Activated T-cell treated with anti-CD3 and anti-CD28 coated beads, Interleukin-2, amount 50 U/mL, for 24 hours (primary cell): ENCODE results near the gene ITIH5.

Experiments used
- DNase-seq: peaks from one replicate; pipeline ENCODE4 v3.0.0-alpha.2; 2020
- H3K27ac Mint-ChIP-seq: 2 replicates; pipeline ENCODE4 v1.8.0; 2020; ENCODE audit warnings: mild to moderate bottlenecking, mixed read lengths
- H3K27me3 Mint-ChIP-seq: 2 replicates; pipeline ENCODE4 v1.8.0; 2020; ENCODE audit warnings: mixed read lengths
- H3K36me3 Mint-ChIP-seq: 2 replicates; pipeline ENCODE4 v1.8.0; 2020; ENCODE audit warnings: low read depth, mixed read lengths
- H3K4me1 Mint-ChIP-seq: 2 replicates; pipeline ENCODE4 v1.8.0; 2020; ENCODE audit warnings: low read depth, mixed read lengths
- H3K4me3 Mint-ChIP-seq: 2 replicates; pipeline ENCODE4 v1.8.0; 2020; ENCODE audit warnings: mild to moderate bottlenecking, moderate library complexity, mixed read lengths
- H3K9me3 Mint-ChIP-seq: 2 replicates; pipeline ENCODE4 v1.8.0; 2020; ENCODE audit warnings: mixed read lengths

Gene ITIH5

DNA sequence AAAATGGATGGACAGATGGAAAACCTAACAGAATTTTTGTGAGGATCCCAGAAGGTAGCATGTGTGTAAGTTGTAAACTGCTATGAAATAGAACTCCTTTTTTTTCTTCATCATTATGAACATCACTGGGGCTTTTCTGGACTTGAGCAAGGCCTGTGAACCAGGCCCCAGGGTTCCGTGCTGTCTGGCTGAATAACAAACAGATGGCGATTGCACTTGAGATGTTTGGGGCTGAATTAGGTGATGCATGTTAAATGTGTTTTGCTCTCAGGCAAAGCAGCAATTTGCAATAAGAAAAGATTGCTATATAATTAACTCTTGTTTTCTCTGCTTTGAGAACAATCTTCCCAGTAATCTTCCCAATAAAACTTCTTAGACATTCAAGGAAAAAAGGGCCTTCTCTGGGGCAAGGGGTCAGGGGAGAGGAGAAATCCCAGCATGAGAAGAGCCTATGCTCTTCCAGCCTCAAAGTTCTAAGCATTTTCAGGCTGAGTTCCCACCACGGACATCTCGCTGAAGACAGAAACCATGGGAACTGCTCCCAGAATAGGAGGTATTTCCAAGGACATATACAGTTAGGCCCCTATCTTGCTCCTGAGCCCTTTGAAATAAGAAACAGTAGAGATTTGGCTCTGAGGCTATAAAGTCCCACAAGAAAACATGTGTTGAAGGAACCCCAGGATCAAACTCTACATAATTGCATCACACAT is 98.7 kb downstream of the ITIH5 start:
- Mint-ChIP-seq H3K4me3 (no peak overlapping the region), H3K9me3 (no peaks in the 10 kb centered on the region), H3K27ac (no peak overlapping the region), H3K4me1 (peaks cover 2% of the 10 kb centered on the region), H3K27me3 (no peaks in the 10 kb centered on the region), H3K36me3 (no peaks in the 10 kb centered on the region)
- no peak for DNase-seq

DNA sequence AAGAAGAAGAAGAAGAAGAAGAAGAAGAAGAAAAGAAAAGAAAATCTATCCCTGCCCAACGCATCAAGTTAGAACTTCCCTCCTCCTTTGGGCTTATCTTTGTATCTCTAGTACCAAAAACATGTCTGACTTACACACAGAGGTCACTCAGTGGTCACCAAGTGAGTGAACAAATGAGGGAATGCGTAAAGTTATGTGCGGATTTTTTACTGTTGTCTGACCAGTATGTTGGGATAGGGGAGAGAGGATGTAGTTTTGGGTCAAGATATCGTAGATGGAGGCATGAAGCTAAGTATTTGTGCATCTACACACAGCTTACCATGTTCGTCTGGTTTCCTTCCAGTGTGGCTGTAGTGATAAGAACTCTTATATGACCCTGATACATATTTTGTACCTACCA is 99.9 kb downstream of the ITIH5 start:
- H3K9me3 Mint-ChIP-seq: no peaks in the 10 kb centered on the region
- H3K36me3 Mint-ChIP-seq: no peaks in the 10 kb centered on the region
- H3K27me3 Mint-ChIP-seq: no peaks in the 10 kb centered on the region
- no peak overlapping the region for H3K27ac Mint-ChIP-seq
- H3K4me3 Mint-ChIP-seq: no peak overlapping the region
- DNase-seq: no peak
- H3K4me1 Mint-ChIP-seq: no peaks in the 10 kb centered on the region

DNA sequence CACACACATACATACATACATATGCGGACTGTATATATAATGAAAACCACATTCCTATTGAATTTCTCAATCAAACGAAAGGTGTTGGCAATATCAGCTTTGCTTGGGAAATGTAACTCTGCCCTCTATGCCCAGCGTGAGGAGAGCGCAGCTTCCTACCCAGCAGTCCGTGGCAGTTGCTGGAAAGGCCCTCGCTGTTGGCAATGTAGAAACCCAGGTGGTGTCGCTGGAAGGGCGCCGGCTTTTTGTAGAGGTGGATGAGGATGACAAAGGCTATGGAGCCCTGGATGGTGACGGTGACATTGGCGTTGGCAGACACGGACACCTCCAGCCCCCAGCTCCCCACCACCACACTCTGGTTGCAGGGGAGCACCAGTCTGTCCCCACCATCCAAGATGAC is 100.9 kb downstream of the ITIH5 start:
- DNase-seq: no peak
- no peak overlapping the region for H3K27ac Mint-ChIP-seq
- H3K4me1 Mint-ChIP-seq: no peaks in the 10 kb centered on the region
- no peak overlapping the region for H3K4me3 Mint-ChIP-seq
- H3K9me3 Mint-ChIP-seq: no peaks in the 10 kb centered on the region
- no peaks in the 10 kb centered on the region for H3K27me3 Mint-ChIP-seq
- no peaks in the 10 kb centered on the region for H3K36me3 Mint-ChIP-seq

DNA sequence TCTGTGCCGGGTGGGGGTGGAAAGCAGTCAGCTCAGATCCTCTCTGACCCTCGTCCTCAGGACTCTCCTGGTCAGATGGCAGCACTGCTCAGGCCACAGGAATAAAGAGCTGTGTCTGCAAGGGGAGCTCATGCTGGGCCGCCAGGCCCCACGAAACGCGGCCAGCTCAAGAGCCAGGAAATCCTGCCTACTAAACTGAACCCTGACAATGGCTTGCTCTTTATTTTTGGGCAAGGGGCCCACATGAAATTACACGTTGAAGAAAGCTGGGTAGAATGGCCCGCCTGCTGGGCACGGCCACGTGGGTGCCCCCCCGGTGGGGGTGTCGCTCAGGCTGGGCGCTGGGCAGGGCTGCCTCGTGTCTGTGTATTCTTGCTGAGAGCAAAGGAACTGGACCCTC is 103.0 kb downstream of the ITIH5 start:
- H3K9me3 Mint-ChIP-seq: no peaks in the 10 kb centered on the region
- H3K36me3 Mint-ChIP-seq: no peaks in the 10 kb centered on the region
- H3K4me1 Mint-ChIP-seq: no peaks in the 10 kb centered on the region

DNA sequence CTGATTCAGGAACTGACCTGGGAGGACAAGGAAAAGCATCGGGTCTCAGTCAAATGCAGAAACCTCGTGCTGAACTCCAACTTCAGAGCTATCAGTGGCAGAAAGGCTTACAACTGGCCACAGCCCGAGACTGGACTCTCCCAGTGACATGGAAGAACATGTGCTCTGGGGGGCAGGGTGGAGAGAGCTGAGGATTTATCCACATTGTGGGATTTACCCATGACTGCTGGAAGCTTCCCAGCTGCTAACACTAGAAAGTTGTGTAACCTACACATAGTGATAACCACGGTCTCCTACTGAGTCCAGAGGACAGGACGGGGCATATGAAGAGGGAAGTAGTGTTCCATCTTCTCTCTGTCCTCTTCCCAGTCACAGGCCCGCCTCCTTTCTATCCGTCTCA is 103.4 kb downstream of the ITIH5 start:
- H3K27me3 Mint-ChIP-seq: no peaks in the 10 kb centered on the region
- no peak overlapping the region for H3K27ac Mint-ChIP-seq
- DNase-seq: no peak
- H3K4me1 Mint-ChIP-seq: no peaks in the 10 kb centered on the region
- no peaks in the 10 kb centered on the region for H3K9me3 Mint-ChIP-seq
- H3K36me3 Mint-ChIP-seq: no peaks in the 10 kb centered on the region
- H3K4me3 Mint-ChIP-seq: no peak overlapping the region

More for the DNA sequence above, 103.0 kb downstream of the ITIH5 start:
- Mint-ChIP-seq H3K27me3 (no peaks in the 10 kb centered on the region), H3K4me3 (no peak overlapping the region), H3K27ac (no peak overlapping the region)
- no peak for DNase-seq

DNA sequence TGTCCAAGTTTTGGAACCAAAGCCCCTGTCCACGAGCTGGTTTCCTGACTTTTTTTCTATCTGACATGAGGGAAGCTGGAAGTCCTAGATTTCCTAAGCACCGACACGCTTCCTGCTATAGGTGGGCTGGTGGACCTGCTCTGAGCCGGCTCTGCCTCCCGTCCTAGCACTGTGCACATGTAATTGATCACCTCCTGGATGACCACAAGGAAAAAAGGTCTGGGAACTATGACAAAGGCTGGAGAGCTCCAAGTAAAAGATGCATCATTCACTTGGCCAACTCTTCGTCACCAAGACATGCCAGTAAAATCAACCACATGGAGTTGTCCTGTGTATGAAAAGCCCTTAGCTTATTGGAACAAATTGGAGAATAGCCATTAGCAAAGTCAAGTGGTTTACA is 104.8 kb downstream of the ITIH5 start:
- no peaks in the 10 kb centered on the region for H3K9me3 Mint-ChIP-seq
- DNase-seq: no peak
- H3K27me3 Mint-ChIP-seq: peaks cover 4% of the 10 kb centered on the region
- no peak overlapping the region for H3K4me3 Mint-ChIP-seq
- H3K27ac Mint-ChIP-seq: no peak overlapping the region
- no peaks in the 10 kb centered on the region for H3K4me1 Mint-ChIP-seq
- H3K36me3 Mint-ChIP-seq: no peaks in the 10 kb centered on the region

DNA sequence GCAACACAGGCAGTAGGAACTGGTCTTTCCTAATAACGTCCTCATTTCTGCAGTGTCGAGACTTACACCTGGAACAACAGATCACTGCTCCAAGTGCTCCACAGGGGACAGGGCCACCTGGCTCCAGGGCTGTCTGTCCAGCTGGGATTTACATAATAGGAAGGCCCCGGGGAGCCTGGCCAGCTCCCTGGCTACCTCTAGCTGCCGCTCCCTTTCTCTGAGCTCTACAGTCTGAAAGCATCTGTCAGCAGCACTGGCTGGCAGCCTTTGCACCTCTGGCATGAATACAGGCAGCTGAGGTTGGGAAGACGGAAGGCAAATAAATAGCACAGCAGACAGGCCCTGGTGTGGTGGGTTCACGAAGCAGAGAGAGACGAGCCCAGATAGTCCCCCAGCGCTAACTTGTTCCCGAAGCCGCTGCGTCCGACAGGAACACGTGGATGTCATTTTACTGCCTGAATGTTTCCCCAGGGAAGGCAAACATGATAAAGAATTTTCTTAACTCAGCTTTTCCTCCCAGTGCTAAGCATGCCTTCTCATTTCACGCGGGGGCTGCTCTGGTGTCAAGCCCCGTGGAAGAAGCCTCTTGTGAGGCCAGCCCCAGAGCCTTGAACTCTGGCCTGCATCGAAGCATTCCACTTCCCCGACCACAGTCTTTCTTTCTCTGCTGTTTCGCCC is 105.4 kb downstream of the ITIH5 start:
- Mint-ChIP-seq H3K27me3 (peaks cover 8% of the 10 kb centered on the region), H3K36me3 (no peaks in the 10 kb centered on the region), H3K4me1 (no peaks in the 10 kb centered on the region), H3K27ac (no peak overlapping the region), H3K9me3 (no peaks in the 10 kb centered on the region), H3K4me3 (no peak overlapping the region)
- no peak for DNase-seq

DNA sequence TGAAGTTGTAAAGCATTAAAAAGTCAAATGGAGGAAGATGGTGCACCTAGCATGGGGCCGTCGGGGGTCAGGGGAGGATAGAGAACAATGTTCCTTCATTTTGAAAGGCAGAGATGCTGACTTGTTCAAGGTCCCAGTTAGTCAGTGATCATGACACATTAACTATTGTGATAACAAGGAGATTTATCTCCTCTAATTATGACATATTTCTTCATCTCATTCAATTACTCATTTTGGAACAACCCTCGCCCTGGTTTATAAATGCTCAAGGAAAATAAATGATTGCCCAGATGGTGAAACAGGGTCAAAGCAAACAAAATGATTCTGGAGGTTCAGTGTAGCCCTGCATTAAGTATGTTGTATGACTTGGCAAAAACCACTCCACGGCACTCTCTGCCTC is 106.2 kb downstream of the ITIH5 start:
- Mint-ChIP-seq H3K4me3 (no peak overlapping the region), H3K4me1 (no peaks in the 10 kb centered on the region), H3K36me3 (no peaks in the 10 kb centered on the region), H3K27ac (no peak overlapping the region), H3K9me3 (no peaks in the 10 kb centered on the region), H3K27me3 (peaks cover 8% of the 10 kb centered on the region)
- no peak for DNase-seq

DNA sequence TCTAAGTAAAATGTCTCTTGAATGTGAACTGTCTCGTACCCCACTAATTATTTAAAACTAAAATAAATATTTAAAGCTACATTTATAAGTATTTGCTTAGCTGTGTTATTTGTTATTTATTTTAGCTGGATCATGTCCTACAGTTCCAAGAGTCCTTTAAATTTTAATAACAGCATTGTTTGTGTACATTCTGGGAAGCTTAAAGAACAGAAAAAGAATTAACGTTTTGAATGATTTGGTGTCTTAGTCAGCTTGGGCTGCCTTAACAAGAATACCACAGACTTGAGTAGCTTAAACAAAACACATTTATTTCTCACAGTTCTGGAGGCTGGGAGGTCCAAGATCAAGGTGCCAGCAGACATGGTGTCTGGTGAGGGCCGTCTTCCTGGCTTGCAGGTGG is 107.4 kb downstream of the ITIH5 start:
- DNase-seq: no peak
- H3K36me3 Mint-ChIP-seq: no peaks in the 10 kb centered on the region
- no peaks in the 10 kb centered on the region for H3K4me1 Mint-ChIP-seq
- no peaks in the 10 kb centered on the region for H3K9me3 Mint-ChIP-seq
- H3K4me3 Mint-ChIP-seq: no peak overlapping the region
- H3K27ac Mint-ChIP-seq: no peak overlapping the region
- H3K27me3 Mint-ChIP-seq: peaks cover 8% of the 10 kb centered on the region

DNA sequence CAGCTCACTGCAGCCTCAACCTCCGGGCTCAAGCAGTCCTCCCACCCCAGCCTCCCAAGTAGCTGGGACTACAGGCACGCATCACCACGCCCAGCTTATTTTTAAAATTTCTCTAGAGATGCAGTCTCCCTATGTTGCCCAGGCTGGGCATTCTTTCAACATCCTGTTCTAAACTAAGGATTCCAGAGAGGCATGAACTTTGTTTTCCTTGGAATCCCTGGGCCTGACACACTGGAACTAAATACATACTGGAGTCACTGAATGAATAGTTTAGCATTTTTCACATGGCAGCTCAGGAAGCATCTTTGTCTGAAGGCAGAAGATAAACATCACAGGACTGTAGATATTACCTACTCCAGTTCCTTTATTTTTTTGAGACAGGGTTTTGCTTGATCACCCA is 108.7 kb downstream of the ITIH5 start:
- Mint-ChIP-seq H3K27ac (no peak overlapping the region), H3K36me3 (no peaks in the 10 kb centered on the region), H3K4me1 (no peaks in the 10 kb centered on the region), H3K9me3 (no peaks in the 10 kb centered on the region), H3K4me3 (no peak overlapping the region), H3K27me3 (peaks cover 8% of the 10 kb centered on the region)
- no peak for DNase-seq

DNA sequence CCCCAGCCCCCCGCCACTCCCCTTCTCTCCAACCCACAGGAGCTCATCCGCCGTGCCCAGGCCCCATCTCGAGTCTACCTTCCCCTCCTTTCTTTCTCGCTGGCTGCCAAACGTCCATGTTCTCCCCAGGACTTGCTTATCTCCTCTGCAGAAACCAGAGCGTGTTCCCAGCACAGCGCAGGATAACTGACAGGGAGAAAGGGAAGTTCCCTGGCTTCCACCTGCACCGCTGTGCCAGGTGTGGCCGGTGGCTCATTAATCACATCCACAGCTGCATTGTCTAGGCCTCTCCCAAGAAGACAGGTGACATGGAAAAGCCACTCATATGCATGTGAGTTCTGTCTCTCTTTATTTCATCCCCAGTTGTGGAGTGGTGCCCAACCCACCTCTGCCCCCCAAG is 113.2 kb downstream of the ITIH5 start:
- Mint-ChIP-seq H3K27me3 (peaks cover 8% of the 10 kb centered on the region), H3K9me3 (no peaks in the 10 kb centered on the region), H3K36me3 (no peaks in the 10 kb centered on the region), H3K4me1 (no peaks in the 10 kb centered on the region), H3K4me3 (no peak overlapping the region), H3K27ac (no peak overlapping the region)
- DNase-seq: no peak

DNA sequence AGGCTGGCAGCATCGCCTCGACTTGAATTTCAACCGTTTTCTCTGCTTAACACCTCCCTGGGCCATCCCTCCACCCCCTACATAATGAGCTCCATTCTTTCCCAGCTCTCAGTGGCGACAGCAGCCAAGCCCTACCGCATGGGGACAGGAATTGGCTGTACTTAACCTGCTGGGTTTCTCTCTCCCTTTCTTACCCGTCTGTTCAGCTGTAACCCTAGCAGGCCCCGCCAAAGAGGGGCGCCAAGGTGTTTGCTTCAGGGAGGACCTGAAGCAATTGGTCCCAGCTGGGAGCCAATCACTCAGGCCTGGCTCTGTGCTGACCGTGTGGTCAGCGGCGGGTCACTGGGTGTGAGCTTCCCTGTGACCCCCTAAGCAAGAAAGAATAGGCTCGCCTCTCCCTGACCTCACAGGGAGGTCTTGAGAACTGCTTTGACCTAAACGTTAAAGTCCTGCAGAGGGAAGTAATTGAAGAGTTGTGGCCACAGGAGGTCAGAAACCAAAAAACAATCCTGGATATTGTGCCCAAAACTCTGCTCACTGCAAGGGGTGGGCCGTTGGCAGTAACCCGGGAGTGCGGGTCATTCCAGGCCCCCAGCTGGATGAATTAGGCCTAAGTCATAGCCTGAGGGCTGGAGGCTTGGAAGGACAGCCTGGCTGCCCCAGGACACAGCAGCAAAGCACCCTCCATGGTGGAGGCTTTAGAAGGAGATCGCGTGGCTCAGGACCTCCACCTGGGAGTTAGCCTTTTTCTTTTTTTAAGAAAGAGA is 114.6 kb downstream of the ITIH5 start:
- H3K4me1 Mint-ChIP-seq: no peaks in the 10 kb centered on the region
- DNase-seq: no peak
- no peak overlapping the region for H3K4me3 Mint-ChIP-seq
- no peaks in the 10 kb centered on the region for H3K36me3 Mint-ChIP-seq
- no peaks in the 10 kb centered on the region for H3K9me3 Mint-ChIP-seq
- H3K27ac Mint-ChIP-seq: no peak overlapping the region
- H3K27me3 Mint-ChIP-seq: peaks cover 5% of the 10 kb centered on the region

DNA sequence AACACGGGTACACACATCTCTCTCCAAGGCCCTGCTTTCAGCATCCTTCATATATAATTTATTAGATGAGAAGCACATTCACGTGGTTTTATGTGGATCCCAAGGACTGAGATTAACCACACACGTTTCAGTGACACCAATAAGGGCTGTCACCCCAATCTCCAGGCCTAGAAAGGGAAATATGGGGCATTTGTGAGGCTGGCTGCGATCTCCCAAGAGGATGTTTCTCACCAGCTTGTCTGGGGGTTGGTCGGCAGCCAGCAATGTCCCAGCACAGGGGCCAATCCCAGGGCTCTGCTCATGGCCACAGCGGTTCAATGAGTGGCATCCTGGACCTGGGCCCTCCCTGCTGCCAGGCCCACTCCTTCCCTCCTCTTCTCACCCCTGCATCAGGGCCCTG is 115.5 kb downstream of the ITIH5 start:
- Mint-ChIP-seq H3K27me3 (no peaks in the 10 kb centered on the region), H3K27ac (no peak overlapping the region)

DNA sequence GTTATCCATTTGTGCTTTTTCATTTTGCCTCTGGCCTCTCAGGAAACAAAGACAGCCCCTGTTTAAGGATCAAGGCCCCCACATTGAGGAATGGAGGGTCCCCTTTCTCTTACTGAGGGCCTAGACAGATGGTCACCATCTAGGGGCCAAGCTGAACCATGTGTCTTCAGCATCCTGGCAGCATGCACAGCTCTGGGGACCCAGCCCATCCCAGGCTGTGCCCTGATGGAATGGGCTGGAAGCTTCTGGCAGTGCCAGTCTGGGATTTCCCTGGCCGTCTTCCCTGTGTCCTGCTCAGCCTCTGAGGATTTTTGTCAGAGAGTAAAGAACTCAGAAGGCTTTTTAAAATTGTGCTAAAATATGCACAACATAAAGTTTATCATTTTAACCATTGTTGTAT is 116.8 kb downstream of the ITIH5 start:
- Mint-ChIP-seq H3K27me3 (no peaks in the 10 kb centered on the region), H3K9me3 (no peaks in the 10 kb centered on the region), H3K4me1 (no peaks in the 10 kb centered on the region), H3K36me3 (no peaks in the 10 kb centered on the region), H3K4me3 (no peak overlapping the region), H3K27ac (no peak overlapping the region)
- DNase-seq: no peak

More for the DNA sequence above, 115.5 kb downstream of the ITIH5 start:
- no peaks in the 10 kb centered on the region for H3K9me3 Mint-ChIP-seq
- no peak overlapping the region for H3K4me3 Mint-ChIP-seq
- H3K4me1 Mint-ChIP-seq: no peaks in the 10 kb centered on the region
- DNase-seq: no peak
- no peaks in the 10 kb centered on the region for H3K36me3 Mint-ChIP-seq

DNA sequence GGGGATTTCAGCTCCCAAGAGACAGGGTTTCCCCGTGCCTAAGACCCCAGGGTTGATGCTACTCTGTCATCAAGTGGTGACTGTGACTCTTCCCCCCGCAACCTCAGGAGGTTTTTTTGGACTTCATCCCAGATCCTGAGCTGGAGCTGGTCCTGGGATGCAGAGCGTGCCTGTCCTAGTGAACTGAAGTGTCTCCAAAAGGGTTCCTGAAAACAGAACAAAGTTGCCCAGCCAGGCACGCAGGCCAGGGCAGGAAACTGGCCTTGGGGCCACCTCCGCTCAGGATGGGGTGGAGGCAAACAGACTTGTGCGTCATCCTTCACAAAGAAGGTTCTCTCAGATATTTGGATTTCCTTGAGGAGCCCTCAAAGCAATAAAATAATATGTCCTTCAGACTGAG is 118.9 kb downstream of the ITIH5 start:
- H3K4me1 Mint-ChIP-seq: no peaks in the 10 kb centered on the region
- no peaks in the 10 kb centered on the region for H3K36me3 Mint-ChIP-seq
- H3K9me3 Mint-ChIP-seq: no peaks in the 10 kb centered on the region
- no peak overlapping the region for H3K4me3 Mint-ChIP-seq
- no peak overlapping the region for H3K27ac Mint-ChIP-seq
- H3K27me3 Mint-ChIP-seq: no peaks in the 10 kb centered on the region
- DNase-seq: no peak
